OCI-LY3 (cell line): ENCODE results near the gene ZNF593OS.
A peak's percentile ranks its signal among the peaks of the same experiment; 100 is the strongest.

ENCODE experiments used
- H2AFZ ChIP-seq: fragments of 200-600, 300-600 bp; shearing (Covaris generic); 2 replicates; pipeline ENCODE4 v1.6.0; 2014; ENCODE audit warnings: antibody characterized with exemption, low read depth, low read length
- H3K27ac ChIP-seq: fragments of 200-600, 300-600 bp; sonication (generic); 2 replicates; pipeline ENCODE4 v1.5.1; 2014; ENCODE audit warnings: mild to moderate bottlenecking, low read length, moderate library complexity, mixed read lengths
- H3K27me3 ChIP-seq: fragments of 200-600, 300-600 bp; sonication (generic); 2 replicates; pipeline ENCODE4 v1.6.1; 2014; ENCODE audit warnings: low read depth, low read length, mixed read lengths
- H3K36me3 ChIP-seq: fragments of 200-600, 300-600 bp; sonication (generic); replicated peaks from 2 replicates; pipeline ENCODE3; 2014; ENCODE audit warnings: low read depth, low read length, mixed read lengths
- H3K4me1 ChIP-seq: fragments of 300-600, 200-600 bp; sonication (generic); 2 replicates; pipeline ENCODE4 v1.6.1; 2014; ENCODE audit warnings: low read length, mixed read lengths
- H3K4me2 ChIP-seq: fragments of 200-600, 300-600 bp; sonication (generic); 2 replicates; pipeline ENCODE4 v1.6.1; 2014; ENCODE audit warnings: low read length, mixed read lengths
- H3K4me3 ChIP-seq: fragments of 300-600, 200-600 bp; sonication (generic); 2 replicates; pipeline ENCODE4 v1.5.1; 2014; ENCODE audit warnings: antibody characterized with exemption, mild to moderate bottlenecking, low read length, moderate library complexity
- H3K79me2 ChIP-seq: fragments of 300-600, 200-600 bp; shearing (Covaris generic); 2 replicates; pipeline ENCODE4 v1.6.1; 2014; ENCODE audit warnings: mild to moderate bottlenecking, low read length, mixed read lengths
- H3K9ac ChIP-seq: fragments of 300-600, 200-600 bp; shearing (Covaris generic); 2 replicates; pipeline ENCODE4 v1.6.0; 2014; ENCODE audit warnings: mild to moderate bottlenecking, low read length, moderate library complexity
- H3K9me3 ChIP-seq: fragments of 200-600, 300-600 bp; shearing (Covaris generic); 2 replicates; pipeline ENCODE4 v1.6.1; 2014; ENCODE audit warnings: low read length, mixed read lengths; ENCODE audit not compliant: insufficient read depth
- H4K20me1 ChIP-seq: fragments of 200-600, 300-600 bp; sonication (generic); 2 replicates; pipeline ENCODE4 v1.6.1; 2016; ENCODE audit warnings: low read length, mixed read lengths; ENCODE audit not compliant: insufficient read depth
- CTCF ChIP-seq: fragments of 200-600, 300-600 bp; sonication (generic); IDR thresholded peaks from 2 replicates; pipeline ENCODE4 v1.5.1; 2014; ENCODE audit warnings: antibody characterized with exemption, low read length, low read depth
- EZH2phosphoT487 ChIP-seq: fragments of 200-600 bp; shearing (Covaris generic); IDR thresholded peaks from 2 replicates; pipeline ENCODE4 v1.6.1; 2018; ENCODE audit warnings: antibody characterized with exemption, mixed run types, low read depth

Gene ZNF593OS

DNA sequence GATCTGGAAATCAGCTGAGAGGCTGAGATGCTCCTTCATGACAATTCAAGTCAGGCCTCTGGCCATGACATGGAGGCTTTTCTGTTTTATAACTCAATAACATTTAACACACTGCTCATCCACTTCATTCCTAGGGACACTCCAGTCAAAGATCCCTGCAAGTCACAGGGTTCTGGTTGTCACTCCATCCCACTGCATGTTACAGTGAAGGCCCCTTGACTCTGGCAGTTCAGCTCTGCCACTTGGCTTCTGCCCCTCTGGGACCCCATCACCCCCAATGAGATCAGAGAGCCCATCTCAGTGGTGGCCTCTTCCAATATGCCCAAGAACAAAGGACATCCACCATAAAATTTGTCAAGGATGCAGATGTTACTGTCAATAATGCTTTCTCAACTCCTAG is 22.7 kb downstream of the ZNF593OS start:
- no peaks in the 10 kb centered on the region; the same call in 1 of the 2 replicates for H3K27me3 ChIP-seq

DNA sequence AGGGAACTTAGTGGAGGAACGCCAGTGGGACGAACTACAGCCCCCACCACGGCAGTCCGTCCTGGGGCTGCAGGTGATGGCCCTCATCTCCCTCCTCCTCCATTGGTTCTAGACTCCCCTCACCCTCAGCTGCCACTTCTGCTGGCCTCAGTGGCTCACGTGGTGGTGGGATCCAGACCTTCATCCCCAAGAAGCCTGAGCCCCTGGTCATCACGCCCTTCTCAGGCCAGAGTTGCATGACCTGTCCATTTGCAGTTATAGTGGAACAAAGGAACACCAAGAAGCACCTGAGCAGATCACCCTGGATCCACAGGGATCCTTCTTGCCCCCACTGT is 25.7 kb downstream of the ZNF593OS start:
- H3K27me3 ChIP-seq, result no peaks in the 10 kb centered on the region; the same call in 1 of the 2 replicates
- no peak overlapping the region for H3K4me3 ChIP-seq
- peaks cover 3% of the 10 kb centered on the region; the same call in 1 of the 2 replicates for H3K4me1 ChIP-seq
- TF ChIP-seq CTCF, result no peak
- no peak overlapping the region for H3K4me2 ChIP-seq
- no peaks in the 10 kb centered on the region for H3K36me3 ChIP-seq
- H3K27ac ChIP-seq, result no peak overlapping the region
- no peak overlapping the region for H2AFZ ChIP-seq
- no peaks in the 10 kb centered on the region for H3K79me2 ChIP-seq
- H4K20me1 ChIP-seq, result no peaks in the 10 kb centered on the region
- no peaks in the 10 kb centered on the region for H3K9me3 ChIP-seq
- no peak overlapping the region for H3K9ac ChIP-seq

More for the DNA sequence above, 22.7 kb downstream of the ZNF593OS start:
- no peak for TF ChIP-seq EZH2phosphoT487
- no peak for TF ChIP-seq CTCF
- Histone ChIP-seq H3K79me2 (no peaks in the 10 kb centered on the region), H2AFZ (no peak overlapping the region), H3K9ac (no peak overlapping the region), H3K27ac (no peak overlapping the region), H3K4me2 (no peak overlapping the region), H3K4me1 (peaks cover 3% of the 10 kb centered on the region; the same call in 1 of the 2 replicates), H3K36me3 (no peaks in the 10 kb centered on the region), H3K9me3 (no peaks in the 10 kb centered on the region), H3K4me3 (no peak overlapping the region), H4K20me1 (no peaks in the 10 kb centered on the region)

DNA sequence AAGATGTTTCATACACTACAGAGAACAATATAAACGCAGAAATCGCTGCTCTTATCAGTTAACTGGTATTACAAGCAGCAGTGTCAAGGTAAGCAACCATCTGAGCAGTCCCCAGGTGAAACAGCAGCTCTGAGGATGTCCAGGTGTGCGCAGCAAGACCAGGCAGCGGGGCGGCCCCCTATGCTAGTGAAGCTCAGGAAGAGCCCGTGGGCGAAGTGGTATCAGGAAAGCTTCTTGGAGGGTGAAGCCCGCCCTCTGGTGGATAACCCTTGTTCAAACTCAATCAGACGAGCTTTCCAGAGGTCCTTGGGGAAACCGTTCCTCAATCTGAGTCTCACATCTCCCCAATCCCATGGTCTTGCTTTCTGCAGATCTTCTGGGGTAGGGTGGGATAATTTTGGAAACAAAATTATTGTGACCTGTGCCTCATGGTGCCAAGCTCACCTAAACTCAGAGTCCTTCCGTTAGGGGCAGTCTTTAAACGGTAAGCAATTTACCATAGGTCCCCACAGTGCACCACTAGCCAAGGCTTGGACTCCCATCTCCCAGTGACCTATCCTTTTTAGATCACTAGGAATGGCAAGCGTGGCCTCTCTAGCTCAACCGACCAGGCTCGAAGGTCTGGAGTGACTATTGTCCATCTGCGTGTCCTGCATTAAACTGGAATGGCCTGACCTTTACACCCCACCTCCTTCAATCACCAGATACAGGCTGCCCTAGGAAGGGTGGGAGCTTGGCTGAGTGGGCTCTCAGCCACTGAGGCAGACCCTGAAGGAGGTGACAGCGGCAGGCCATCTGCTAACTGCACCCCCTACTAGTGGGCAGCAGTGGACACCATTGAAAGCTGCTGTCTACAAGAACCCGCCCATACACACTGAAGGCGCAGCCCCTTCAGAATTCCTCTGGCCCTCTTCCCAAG is 26.3 kb downstream of the ZNF593OS start:
- Histone ChIP-seq H2AFZ (no peak overlapping the region), H3K79me2 (no peaks in the 10 kb centered on the region), H3K9me3 (no peaks in the 10 kb centered on the region), H3K27me3 (no peaks in the 10 kb centered on the region; the same call in 1 of the 2 replicates), H3K36me3 (no peaks in the 10 kb centered on the region), H3K27ac (no peak overlapping the region), H4K20me1 (no peaks in the 10 kb centered on the region), H3K4me2 (peak overlapping the region; percentile 74), H3K4me3 (peak overlapping the region; percentile 51), H3K4me1 (peaks cover 3% of the 10 kb centered on the region; the same call in 1 of the 2 replicates), H3K9ac (no peak overlapping the region)
- no peak for TF ChIP-seq EZH2phosphoT487
- TF ChIP-seq CTCF, result peak; percentile 65

DNA sequence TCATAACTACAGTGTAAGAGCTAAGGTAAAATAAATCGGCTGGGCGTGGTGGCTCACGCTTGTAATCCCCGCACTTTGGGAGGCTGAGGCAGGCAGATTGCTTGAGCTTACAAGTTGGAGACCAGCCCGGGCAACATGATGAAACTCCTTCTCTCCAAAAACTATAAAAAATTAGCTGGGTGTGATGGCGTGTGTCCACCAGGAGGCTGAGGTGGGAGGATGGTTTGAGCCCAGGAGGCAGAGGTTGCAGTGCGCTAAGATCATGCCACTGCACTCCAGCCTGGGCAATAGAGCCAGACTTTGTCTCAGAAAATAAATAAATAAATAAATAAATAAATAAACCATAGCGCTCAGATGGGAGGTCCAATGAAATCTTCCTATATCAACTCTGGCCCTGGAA is 29.5 kb downstream of the ZNF593OS start:
- no peak overlapping the region for H3K27ac ChIP-seq
- peaks cover 3% of the 10 kb centered on the region; the same call in 1 of the 2 replicates for H3K4me1 ChIP-seq
- no peaks in the 10 kb centered on the region for H3K27me3 ChIP-seq
- H3K9ac ChIP-seq, result no peak overlapping the region
- no peaks in the 10 kb centered on the region for H3K9me3 ChIP-seq
- no peaks in the 10 kb centered on the region for H3K79me2 ChIP-seq
- no peak for TF ChIP-seq CTCF
- TF ChIP-seq EZH2phosphoT487, result no peak
- no peaks in the 10 kb centered on the region for H4K20me1 ChIP-seq
- no peaks in the 10 kb centered on the region for H3K36me3 ChIP-seq
- H3K4me2 ChIP-seq, result no peak overlapping the region
- H3K4me3 ChIP-seq, result no peak overlapping the region
- H2AFZ ChIP-seq, result no peak overlapping the region
